ENCODE results near the gene RSL24D1.
"Not testable (repeated sequence)": the region's sequence is repeated elsewhere in the genome, so short reads cannot be mapped to it uniquely, and the experiment has no call there.

DNA sequence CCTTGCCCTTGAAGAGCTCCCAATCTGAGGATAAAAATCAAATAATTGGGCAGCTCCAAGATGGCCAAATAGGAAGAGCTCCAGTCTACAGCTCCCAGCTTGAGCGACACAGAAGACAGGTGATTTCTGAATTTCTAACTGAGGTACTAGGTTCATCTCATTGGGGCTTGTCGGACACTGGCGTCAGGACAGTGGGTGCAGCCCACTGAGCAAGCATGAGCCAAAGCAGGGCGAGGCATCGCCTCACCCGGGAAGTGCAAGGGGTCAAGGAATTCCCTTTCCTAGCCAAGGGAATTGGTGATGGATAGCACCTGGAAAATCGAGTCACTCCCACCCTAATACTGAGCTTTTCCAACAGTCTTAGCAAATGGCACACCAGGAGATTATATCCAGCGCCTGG, 53.6 kb downstream of the RSL24D1 start:
- not testable (repeated sequence) for TF ChIP-seq EZH2phosphoT487 (IDR thresholded peaks at IDR 0.05; ENCODE audit: low read depth)
- TF ChIP-seq, protein P1, sequence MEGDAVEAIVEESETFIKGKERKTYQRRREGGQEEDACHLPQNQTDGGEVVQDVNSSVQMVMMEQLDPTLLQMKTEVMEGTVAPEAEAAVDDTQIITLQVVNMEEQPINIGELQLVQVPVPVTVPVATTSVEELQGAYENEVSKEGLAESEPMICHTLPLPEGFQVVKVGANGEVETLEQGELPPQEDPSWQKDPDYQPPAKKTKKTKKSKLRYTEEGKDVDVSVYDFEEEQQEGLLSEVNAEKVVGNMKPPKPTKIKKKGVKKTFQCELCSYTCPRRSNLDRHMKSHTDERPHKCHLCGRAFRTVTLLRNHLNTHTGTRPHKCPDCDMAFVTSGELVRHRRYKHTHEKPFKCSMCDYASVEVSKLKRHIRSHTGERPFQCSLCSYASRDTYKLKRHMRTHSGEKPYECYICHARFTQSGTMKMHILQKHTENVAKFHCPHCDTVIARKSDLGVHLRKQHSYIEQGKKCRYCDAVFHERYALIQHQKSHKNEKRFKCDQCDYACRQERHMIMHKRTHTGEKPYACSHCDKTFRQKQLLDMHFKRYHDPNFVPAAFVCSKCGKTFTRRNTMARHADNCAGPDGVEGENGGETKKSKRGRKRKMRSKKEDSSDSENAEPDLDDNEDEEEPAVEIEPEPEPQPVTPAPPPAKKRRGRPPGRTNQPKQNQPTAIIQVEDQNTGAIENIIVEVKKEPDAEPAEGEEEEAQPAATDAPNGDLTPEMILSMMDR (IDR thresholded peaks at IDR 0.05; ENCODE audit: low read depth, low read length) = not testable (repeated sequence)

Data from OCI-LY3 (cell line).